RPMI7951 (cell line): ENCODE measurements around the gene ZNF140. TPM values are rescaled to one million over a fixed set of nuclear protein-coding genes. Genes with fewer than 3 reads are reported as not detected.
A peak's percentile ranks its signal among the peaks of the same experiment; 100 is the strongest.

Experiments
- DNase-seq: peaks from one replicate; pipeline ENCODE4 v3.0.0-alpha.2; 2012; ENCODE audit warnings: low read depth
- total RNA-seq: library from RNA; depleted of rRNA; stranded (reverse); fragments of >200 nt; shearing (Covaris generic); gene quantifications from 2 replicates; pipeline ENCODE4 v1.2.3, GENCODE V29; 2014; rRNA removed

ZNF140 gene
- total RNA-seq, 1 experiment from 2014 or later: 10.2 TPM

DNA sequence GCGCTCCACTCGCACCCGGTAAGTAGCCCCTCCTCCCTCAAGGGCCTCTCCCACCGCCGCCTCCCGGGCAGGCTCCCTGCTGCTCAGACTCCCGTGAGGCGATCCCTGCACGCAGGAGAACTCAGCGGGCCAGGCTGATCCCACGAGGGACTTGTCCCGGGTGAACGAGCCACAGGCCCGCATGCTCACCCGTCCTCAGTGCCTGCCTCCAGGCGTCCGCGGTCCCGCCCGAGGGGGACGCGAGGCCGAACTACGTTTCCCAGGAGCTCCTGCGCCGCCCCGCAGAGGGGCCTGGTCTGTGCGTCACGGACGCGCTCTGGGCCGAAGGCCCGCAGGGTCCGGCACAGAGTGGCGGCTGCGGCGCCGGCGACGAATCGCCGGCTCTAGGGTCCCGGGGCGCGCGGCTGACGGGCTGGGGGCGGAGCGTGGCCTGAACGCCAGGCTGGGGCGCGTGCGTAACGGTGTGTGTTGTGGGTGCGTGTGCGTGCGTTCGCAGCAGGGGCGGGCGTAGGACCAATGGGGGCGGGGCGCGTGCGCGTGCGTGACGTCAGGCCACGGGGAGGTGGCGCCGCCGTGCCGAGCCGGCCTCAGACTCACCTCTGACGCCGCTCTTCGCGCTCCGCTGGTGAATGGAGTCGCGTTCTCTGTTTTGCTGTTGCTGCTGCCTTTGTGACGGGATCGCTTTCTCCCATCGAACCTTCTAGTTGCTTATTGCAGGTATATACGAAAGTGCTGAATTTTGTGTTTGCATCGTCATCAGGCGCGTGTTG, 49.5 kb downstream of the ZNF140 start, which contains the start of the genes ZNF10 and ZNF891:
TSS of gene ZNF10 (plus strand) at position 590 of the 770 bp plus-strand sequence. CDS start 13,866 bp downstream, outside the sequence.
TSS of gene ZNF891 (minus strand) at position 237 of the 770 bp plus-strand sequence. CDS start 8,356 bp downstream, outside the sequence.
- DNase-seq: peak; percentile 92

DNA sequence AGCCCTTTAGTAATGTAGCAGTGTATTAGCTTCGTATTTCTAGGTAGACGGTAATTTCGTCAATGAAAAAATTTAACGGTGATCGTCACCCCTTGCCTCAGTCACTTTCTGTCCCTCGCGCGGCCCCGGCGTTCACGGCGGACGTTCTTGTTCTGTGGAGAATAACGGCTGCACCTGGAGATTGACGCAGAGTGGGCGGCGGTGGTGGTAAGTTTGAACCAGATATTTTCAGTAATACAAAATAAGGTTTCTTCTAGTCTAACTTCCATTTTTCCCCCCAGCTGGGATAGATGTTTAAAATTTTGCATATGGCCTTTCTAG, 50.0 kb downstream of the ZNF140 start:
- DNase-seq: no peak

DNA sequence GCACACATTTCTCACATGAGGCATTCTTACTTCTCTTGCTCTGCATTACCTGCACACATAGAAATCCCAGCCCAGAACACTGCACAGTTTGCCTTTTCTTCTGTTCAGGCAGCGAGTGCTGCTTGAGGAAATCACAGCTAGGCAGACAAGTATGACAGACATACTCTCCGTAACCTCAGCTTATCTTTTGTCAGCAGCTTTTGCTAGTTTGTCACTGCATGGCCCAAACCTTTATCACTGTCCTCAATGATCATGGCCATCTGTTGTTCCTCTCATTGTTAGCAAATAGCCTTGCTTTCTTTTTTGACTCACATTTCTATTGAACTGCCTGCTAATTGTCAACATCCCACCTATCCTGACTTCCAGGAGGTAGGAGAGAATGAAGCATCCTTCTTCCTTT, 55.0 kb downstream of the ZNF140 start:
- no peak for DNase-seq

DNA sequence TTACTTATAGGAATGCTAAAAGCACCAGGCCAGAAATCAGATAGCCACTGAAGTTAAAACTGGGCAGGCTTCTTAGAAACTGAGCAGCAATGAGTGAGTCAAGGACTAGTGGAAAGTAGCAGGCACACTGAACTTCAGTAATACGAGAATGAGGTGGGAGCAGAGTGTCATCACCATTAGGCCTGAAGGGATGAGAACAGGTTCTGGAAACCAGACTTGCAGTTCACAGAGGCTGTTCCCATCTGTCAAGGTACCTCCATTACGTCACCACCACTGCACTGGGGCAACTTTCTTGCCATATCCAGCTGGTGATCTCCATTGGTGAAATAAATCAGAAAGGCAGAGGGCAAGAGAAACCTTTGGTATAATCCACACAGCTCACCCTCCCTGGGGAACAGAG, 65.3 kb downstream of the ZNF140 start:
- DNase-seq: no peak

DNA sequence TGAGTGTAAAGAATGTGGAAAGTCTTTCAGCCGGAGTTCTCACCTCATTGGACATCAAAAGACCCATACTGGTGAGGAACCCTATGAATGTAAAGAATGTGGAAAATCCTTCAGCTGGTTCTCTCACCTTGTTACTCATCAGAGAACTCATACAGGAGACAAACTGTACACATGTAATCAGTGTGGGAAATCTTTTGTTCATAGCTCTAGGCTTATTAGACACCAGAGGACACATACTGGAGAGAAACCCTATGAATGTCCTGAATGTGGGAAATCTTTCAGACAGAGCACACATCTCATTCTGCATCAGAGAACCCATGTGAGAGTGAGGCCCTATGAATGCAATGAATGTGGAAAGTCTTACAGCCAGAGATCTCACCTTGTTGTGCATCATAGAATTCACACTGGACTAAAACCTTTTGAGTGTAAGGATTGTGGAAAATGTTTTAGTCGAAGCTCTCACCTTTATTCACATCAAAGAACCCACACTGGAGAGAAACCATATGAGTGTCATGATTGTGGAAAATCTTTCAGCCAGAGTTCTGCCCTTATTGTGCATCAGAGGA, 75.5 kb downstream of the ZNF140 start:
- DNase-seq: peak; percentile 3

Other genes with a start within 250 kb of the ZNF140 start
- gene CHFR, start 193.3 kb upstream of the ZNF140 start, total RNA-seq: 9.8 and 10.2 TPM in 2 replicates
- gene ZNF605, start 124.6 kb upstream of the ZNF140 start, total RNA-seq: 3.0 and 3.5 TPM in 2 replicates
- gene ZNF26, start 94.6 kb upstream of the ZNF140 start, total RNA-seq: 5.1 and 6.6 TPM in 2 replicates
- 10.9 and 19.3 TPM in 2 replicates for gene ZNF84, start 43.4 kb upstream of the ZNF140 start, total RNA-seq
- gene ZNF891, start 49.4 kb downstream of the ZNF140 start, total RNA-seq: 0.48 and 0.49 TPM in 2 replicates
- 1.6 and 4.7 TPM in 2 replicates for gene ZNF10, start 49.7 kb downstream of the ZNF140 start, total RNA-seq
- gene ZNF268, start 100.6 kb downstream of the ZNF140 start, total RNA-seq: 25.8 and 28.4 TPM in 2 replicates
- not detected in 2 replicates for gene ANHX, start 155.0 kb downstream of the ZNF140 start, total RNA-seq